Measurements from ENCODE around the gene SMLR1.
A peak's percentile ranks its signal among the peaks of the same experiment; 100 is the strongest.

GRCh38 chr6:130788954-130789353 is 38.3 kb upstream of the SMLR1 start:
- TF ChIP-seq CTCF (conservative IDR thresholded peaks at IDR 0.05; ENCODE audit: low read depth, low read length) (peak; percentile 37; the same call in 1 of the 2 replicates), EZH2 (IDR thresholded peaks at IDR 0.05; ENCODE audit: borderline replicate concordance, low read depth, low read length, poor library complexity, severe bottlenecking) (no peak)
